Inflammatory macrophage treated with lipopolysaccharide for 4 hours (primary cell): ENCODE measurements around the gene PTGES2.

Source experiments
- DNase-seq: peaks from one replicate; pipeline ENCODE4 v3.0.0-alpha.2; 2020

PTGES2 gene

DNA sequence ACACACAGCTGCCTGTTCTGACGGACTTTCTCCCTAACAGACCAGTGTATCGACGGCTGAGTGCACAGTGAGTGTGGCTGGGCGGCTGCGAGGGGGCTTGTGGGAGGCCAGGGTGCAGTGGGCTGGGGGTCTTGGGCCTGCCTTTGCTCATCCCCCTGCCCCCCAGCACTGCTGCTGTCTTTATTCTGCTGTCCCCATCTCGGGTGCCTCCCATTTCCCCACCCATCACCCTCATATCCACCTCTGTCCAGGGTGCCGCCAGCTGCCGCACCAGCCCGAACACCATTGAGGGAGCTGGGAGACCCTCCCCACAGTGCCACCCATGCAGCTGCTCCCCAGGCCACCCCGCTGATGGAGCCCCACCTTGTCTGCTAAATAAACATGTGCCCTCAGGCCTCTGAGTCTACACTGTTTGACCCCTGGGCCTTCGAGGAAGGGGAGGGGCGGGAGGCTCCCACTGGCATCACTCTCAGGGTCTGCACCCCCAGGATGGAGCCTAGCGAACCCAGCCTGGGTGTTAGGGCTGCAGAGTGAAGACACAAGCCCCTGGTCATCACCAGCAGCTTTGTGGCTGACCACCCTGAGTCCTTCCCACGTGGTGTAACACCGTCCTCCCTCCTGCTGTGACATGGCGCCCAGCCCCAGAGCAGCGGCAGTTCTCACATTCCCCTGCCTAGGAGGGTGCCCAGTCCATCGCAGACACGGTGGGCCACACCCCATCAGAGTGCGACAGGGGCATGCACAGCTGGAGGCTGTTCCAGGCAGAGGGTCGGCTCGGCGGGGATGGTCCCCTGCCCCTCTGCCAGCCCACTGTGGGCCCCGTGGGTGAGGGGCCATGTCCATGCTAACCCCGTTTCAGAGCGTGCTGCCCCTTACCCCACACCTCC lies 25.8 kb upstream of the PTGES2 start:
- DNase-seq = no peak

DNA sequence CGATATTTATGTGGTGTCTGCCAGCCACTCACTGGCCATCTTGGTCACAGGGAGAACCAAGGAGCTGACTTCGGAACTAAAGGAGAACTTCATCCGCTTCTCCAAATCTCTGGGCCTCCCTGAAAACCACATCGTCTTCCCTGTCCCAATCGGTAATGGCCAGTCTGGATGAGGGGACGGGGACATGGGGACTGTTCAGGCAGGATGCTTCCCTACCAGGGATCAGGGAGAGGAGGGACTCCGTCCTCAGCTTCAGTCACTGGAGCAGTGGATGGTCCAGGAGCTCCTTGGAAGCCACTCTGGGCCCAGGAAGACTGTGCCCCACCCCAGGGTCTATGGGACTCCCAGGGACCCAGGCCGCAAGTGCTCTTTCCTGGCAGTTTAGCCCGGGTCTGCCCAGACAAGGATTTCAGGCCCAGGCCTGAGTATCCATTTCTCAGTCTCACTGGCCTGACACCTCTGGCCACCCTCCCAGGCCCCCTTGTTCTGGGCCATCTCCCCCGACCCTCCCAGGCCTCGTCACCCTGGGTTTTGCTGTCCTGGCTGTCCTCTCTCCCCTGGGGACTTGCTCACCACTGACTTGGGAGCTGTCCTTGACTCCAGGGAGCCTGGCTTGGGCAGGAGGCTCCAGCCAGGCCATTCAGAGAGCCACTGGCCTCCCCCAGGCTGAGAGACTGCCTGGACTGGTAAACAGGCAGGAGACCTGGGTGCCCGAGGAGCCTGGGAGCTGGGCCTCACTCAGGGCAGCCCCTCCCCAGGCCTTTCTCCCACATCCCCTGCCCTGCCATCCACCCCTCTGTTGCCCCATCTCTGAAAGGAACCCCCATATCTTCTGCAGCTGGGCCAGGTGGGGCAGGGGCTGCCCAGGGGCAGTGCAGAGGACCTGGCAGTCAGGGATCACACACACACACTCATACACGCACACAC lies 24.9 kb upstream of the PTGES2 start:
- DNase-seq = no peak

- no peak for DNase-seq
Measured at GRCh38 chr9:128151309-128152132, 24.0 kb upstream of the PTGES2 start.

- DNase-seq = peak; percentile 6
Measured at GRCh38 chr9:128150594-128151308, 23.2 kb upstream of the PTGES2 start.

DNA sequence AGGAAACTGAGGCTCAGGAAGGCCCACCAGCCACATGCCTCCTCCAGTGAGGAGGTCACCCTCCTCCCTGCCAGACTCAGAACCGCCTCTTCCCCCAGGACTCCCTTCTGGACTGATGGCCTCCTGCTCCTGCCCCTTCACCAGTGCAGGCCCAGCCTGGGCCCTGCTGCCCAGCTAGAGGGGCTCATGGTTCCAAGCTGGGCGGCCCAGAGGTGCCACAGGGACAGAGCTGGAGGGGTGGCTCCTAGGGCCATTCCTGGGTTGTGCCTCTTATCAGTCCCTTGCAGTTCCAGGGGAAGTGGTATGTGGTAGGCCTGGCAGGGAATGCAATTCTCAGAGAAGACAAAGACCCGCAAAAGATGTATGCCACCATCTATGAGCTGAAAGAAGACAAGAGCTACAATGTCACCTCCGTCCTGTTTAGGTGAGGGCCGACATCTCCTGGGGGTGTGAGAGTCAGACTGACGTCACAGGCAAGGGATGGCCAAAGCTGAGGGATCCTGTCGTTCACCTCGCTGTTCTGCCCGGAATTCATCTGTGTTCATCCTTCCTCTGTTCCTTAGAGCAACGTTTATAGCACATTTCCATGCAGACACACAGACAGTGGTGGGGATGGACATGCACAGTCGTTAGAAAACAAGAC lies 22.5 kb upstream of the PTGES2 start:
- no peak for DNase-seq

DNA sequence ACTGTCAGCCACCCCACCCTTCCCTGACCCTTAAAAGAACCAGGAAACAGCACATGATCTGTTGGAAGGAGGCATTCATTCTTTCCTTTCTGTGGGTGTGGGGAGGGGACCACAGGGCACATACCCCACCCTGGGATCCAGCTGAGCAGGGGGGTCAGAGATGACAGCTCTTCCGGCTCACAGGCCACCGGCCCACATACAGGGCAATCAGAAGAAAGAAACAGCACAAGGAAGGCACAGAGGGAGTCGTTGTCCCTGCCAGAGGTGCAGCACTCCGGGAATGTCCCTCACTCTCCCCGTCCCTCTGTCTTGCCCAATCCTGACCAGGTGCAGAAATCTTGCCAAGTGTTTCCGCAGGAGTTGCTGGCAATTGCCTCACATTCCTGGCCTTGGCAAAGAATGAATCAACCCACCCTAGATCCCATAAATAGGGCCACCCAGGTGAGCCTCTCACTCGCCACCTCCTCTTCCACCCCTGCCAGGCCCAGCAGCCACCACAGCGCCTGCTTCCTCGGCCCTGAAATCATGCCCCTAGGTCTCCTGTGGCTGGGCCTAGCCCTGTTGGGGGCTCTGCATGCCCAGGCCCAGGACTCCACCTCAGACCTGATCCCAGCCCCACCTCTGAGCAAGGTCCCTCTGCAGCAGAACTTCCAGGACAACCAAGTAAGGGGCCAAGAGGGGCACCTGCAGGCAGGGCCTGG lies 21.6 kb upstream of the PTGES2 start, which contains the start of gene LCN2:
TSS of gene LCN2 (plus strand) at position 453 of the 701 bp plus-strand sequence. CDS start at position 526, 73 bp downstream.
- no peak for DNase-seq

DNA sequence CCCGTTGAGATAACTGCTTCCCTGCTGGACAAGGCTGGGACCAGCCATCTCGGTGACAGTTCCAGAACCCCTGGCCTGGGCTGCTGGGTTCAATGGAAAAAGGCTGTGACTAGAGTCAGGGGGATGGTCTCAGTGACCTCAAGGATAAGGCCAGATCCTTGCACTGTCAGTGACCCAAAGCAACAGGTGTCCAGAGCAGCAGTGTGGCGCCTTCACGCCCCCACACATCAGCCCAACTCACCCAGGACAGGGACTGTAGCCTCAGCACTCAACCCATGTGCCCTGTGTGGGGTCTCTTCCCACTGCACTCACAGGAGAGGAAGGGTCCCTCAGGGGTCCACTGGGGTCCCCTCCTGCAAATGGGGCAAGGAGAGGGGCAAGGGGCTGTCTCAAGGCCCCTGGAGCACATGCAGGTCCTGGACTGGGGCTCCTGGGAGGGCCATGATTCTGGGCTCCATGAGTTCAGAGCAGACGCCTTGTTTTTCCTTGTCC lies 21.0 kb upstream of the PTGES2 start:
- no peak for DNase-seq

DNA sequence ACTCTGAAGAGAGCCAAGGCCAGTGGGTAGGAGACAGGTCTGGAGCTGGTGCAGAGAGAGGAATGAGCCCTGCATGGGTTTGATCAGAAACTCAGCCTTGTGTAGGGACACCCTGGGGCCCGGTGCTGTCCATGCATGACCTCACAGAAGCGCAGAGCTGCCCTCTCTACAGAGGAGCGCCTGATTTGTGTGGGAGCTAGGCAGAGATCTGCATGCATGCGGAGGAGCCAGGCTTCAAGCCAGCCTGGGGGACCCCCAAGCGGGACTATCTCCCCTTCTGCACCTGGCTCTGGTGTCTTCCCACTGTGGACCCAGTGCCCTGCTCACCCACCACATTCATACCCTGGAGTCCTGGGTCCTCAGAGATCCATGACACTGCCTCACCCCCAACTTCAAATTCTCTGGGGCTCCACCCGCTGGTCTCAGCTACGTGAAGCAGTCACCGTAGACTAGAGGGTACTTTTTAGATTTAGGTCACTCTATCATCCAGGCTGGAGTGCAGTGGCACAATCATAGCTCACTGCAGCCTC lies 19.1 kb upstream of the PTGES2 start:
- DNase-seq = no peak

GRCh38 chr9:128145951-128146351 lies 18.4 kb upstream of the PTGES2 start:
- no peak for DNase-seq

DNA sequence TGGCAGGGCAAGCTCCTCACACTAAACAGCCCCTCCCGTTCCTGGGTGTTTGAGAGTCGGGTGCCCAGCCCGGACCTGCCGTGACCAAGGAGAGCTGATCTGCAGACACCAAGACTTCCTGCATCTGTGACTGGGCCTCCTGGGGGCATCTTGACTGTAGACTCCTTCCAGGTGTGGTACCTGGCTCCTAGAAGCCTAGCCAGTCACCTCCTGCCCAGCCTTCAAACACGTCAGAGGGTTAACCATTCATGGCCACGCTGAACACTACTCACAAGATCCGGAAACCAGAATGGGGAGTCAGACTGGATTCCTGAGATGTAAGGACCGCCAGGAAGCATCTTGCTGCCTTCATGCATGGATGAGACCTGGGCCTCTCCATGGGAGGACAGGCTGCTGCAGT lies 18.0 kb upstream of the PTGES2 start:
- no peak for DNase-seq

DNA sequence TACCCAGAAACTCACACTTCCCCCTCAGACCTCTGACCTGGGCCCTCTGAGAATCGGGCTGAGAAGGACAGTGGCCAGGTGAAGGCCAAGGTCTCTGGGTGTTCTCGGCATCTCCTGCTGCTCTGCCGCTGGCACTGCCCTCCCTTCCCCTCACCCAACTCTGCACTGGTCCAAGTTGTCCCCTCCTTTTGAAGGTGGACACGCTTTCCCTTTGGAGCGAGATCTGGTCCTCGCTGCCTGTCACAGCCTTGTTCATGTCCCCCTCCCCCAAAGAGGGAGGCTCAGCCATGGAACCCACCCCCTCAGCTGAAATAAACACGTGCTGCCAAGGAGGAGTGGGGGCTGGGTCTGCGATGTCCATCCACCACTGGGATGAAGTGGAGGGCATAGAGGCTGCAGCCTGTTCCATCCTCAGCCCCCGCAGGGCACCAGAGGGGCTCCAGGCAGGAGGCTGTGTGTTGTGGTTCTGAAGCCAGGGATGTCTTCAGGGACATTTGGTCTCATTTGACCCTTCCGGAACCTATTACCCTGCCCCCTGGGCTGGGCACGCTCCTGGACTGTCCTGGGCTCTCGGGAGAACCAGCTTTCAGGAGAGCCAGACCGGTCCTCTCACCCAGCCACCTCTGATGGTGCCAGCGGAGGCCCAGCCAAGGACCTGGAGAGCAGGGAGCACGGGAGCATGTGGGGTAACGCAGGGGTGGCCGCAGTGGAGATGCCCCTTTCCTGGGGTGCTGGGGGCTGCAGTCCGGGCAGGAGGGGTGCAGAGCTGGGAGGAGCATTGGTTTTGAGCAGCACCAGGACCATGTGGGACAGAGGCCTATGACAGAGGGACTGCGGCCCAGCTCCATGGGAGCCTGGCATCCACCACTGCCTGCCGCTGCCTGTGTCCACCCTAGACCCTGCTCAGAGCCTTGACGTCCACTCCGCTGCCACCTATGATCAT lies 17.0 kb upstream of the PTGES2 start:
- no peak for DNase-seq

DNA sequence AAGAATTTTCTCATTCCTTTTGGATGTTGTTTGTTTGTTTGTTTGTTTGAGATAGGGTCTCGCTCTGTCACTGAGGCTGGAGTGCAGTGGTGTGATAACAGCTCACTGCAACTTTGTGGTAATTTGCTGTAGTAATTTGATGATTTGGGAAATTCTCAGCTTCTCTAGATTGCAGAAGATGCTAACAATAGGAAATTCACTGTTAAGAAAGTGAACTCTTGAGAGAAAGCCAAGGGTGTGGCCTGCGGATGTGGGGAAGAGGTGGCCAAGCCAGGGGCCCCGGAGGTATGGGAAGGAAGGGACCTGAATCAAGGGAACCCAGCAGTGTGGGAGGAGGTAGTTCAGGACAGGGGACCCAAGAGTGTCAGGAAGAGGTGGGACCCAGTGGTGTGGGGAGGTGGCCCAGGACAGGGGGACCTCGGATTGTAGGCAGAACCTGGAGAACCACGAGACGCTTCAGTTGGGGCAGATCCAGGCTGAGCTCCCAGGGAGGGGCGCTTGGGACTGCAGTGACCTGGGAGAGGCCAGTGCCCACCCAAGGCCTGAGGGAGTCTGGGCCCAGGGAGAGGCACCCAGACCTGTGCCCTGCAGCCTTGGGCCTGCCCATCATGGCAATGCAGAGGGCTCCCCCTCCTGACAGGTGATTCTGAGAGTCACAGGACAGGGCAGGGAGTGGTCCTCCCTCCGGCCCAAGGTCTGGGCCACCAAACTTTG lies 16.2 kb upstream of the PTGES2 start:
- peak; percentile 36 for DNase-seq

DNA sequence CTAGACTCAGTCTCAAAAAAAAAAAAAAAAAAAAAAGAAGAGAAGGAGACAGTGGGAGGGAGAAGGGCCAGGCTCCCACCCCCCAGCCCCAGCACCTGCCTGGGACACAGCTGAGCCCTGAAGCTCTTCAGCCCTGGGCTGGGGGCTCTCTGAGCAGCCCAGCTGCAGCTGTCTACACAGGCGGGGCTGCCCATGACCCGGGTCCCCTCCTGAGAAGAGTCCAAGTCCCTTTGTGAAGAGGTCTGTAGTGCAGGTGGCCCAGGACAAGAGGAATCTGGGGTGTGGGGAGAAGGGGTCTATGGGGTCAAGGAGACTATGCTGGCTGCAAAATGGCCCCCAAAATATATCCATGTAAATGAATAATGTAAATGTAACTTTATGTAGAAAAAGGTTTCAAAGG lies 15.1 kb upstream of the PTGES2 start:
- no peak for DNase-seq

- no peak for DNase-seq
Measured at GRCh38 chr9:128142061-128142460, 14.5 kb upstream of the PTGES2 start.

- no peak for DNase-seq
Measured at GRCh38 chr9:128141604-128142003, 14.1 kb upstream of the PTGES2 start.

- DNase-seq = no peak
Measured at GRCh38 chr9:128139621-128140020, 12.1 kb upstream of the PTGES2 start.

GRCh38 chr9:128138001-128138400 lies 10.5 kb upstream of the PTGES2 start:
- no peak for DNase-seq
